HUES64 (cell line): ENCODE measurements around the gene CAMK2N2.

Experiments used
- H3K27ac ChIP-seq: 2 replicates; pipeline ENCODE4 v1.7.0; 2013; ENCODE audit warnings: low read depth, low read length, inconsistent platforms
- H3K27me3 ChIP-seq: 2 replicates; pipeline ENCODE4 v1.6.1; 2013; ENCODE audit warnings: mild to moderate bottlenecking, low read length; ENCODE audit not compliant: insufficient read depth
- H3K36me3 ChIP-seq: 2 replicates; pipeline ENCODE4 v1.6.1; 2013; ENCODE audit warnings: mild to moderate bottlenecking, low read length; ENCODE audit not compliant: insufficient read depth
- H3K4me1 ChIP-seq: 2 replicates; pipeline ENCODE4 v1.6.1; 2013; ENCODE audit warnings: mild to moderate bottlenecking, low read length, moderate library complexity; ENCODE audit not compliant: insufficient read depth
- H3K4me3 ChIP-seq: 2 replicates; pipeline ENCODE4 v1.5.1; 2013; ENCODE audit warnings: mild to moderate bottlenecking, low read length, moderate library complexity
- H3K9ac ChIP-seq: 2 replicates; pipeline ENCODE4 v1.6.1; 2013; ENCODE audit warnings: mild to moderate bottlenecking, low read depth, low read length
- H3K9me3 ChIP-seq: 2 replicates; pipeline ENCODE4 v1.6.1; 2013; ENCODE audit warnings: low read depth, low read length; ENCODE audit not compliant: insufficient read depth
- WGBS: fragments of 150-250, 120-280 bp; methylation state at CpG from one replicate; pipeline ENCODE4 v1.1.7; 2013; ENCODE audit warnings: missing lambda C conversion rate; 5-methylcytosine and 5-hydroxymethylcytosine counted together

Gene CAMK2N2

GRCh38 chr3:184250167-184250828 lies 11.1 kb downstream of the CAMK2N2 start:
- Histone ChIP-seq H3K9ac (peak overlapping the region; percentile 71), H3K27me3 (no peaks in the 10 kb centered on the region), H3K4me1 (no peaks in the 10 kb centered on the region), H3K36me3 (peaks cover 5% of the 10 kb centered on the region), H3K4me3 (peak overlapping the region; percentile 80), H3K9me3 (no peaks in the 10 kb centered on the region), H3K27ac (no peak overlapping the region; the same call in 1 of the 2 replicates)
- WGBS: 17% methylated on average over 19 of the region's 20 CpGs

DNA sequence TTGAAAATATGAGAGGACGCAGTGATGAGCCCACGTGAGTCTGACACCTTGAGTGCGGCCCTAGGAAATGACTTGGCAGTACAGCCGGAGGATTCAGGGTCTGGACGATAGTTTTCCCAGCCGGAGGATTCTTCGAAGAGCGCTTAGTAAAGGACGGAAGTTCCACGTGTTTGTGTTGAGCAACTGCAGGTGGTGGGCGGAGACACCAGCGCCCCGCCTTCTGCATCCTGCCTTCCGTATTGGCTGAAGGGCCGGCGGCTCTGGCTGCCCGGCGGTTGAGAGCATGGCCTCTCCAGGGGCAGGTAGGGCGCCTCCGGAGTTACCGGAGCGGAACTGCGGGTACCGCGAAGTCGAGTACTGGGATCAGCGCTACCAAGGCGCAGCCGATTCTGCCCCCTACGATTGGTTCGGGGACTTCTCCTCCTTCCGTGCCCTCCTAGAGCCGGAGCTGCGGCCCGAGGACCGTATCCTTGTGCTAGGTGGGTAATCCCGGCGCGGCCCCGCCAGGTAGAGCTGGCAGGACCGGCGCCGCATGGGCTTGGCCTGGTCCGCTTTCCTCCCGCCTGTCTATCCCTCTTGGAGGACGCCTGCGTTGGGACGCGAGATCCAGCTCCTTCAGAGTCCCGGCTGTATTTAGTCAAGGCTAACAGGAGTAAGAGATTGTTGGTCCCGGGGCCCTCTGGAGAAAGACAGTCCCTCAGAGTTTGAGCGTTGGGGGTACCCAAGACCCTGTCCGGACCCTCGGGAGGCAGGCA lies 11.8 kb downstream of the CAMK2N2 start, which contains the start of gene EEF1AKMT4:
Gene EEF1AKMT4 (plus strand): TSS at position 261 of the 755 bp plus-strand sequence. CDS start 23 bp downstream, at position 284.
- under 1% methylated on average over 54 of the region's 54 CpGs for WGBS
- Histone ChIP-seq H3K27me3 (no peaks in the 10 kb centered on the region), H3K36me3 (peaks cover 12% of the 10 kb centered on the region), H3K9ac (peak within 1 kb of the TSS; percentile 95), H3K27ac (peak within 1 kb of the TSS; percentile 90), H3K4me1 (no peaks in the 10 kb centered on the region), H3K9me3 (no peaks in the 10 kb centered on the region), H3K4me3 (peak within 1 kb of the TSS; percentile 80)

GRCh38 chr3:184248454-184249411 lies 12.6 kb downstream of the CAMK2N2 start, which contains the start of gene ALG3:
Gene ALG3, minus strand, starts transcription at chr3:184248962. Its CDS starts 22 bp downstream, at chr3:184248940.
- Histone ChIP-seq H3K27me3 (no peaks in the 10 kb centered on the region), H3K9me3 (no peaks in the 10 kb centered on the region), H3K27ac (peak within 1 kb of the TSS; percentile 90), H3K36me3 (peaks cover 21% of the 10 kb centered on the region), H3K9ac (peak within 1 kb of the TSS; percentile 95), H3K4me3 (peak within 1 kb of the TSS; percentile 80), H3K4me1 (no peaks in the 10 kb centered on the region)
- WGBS: under 1% methylated on average over 49 of the region's 49 CpGs

DNA sequence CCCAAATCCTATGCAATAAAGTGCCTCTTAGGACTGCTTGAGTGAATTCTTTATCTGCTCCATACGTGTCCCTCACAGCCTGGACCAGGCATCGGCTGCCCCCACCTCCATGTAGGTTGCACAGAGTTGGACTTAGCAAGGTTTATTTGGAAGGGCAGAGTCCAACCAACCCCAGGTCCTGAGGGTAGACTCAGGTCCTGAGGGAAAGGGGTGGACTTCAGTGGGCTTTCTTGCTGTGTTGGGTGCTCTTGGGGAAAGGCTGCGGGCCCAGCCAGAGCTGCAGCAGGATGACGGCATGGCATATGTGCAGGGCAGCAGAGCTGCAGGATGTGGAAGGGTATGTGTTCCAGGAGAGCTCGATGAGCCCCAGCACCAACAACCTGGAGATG lies 19.1 kb downstream of the CAMK2N2 start:
- H3K27me3 ChIP-seq: no peaks in the 10 kb centered on the region
- WGBS: 97% methylated on average over 5 of the region's 5 CpGs
- no peak overlapping the region for H3K4me3 ChIP-seq
- no peak overlapping the region for H3K9ac ChIP-seq
- no peak overlapping the region for H3K27ac ChIP-seq
- H3K4me1 ChIP-seq: no peaks in the 10 kb centered on the region
- H3K9me3 ChIP-seq: no peaks in the 10 kb centered on the region
- H3K36me3 ChIP-seq: peaks cover 37% of the 10 kb centered on the region

DNA sequence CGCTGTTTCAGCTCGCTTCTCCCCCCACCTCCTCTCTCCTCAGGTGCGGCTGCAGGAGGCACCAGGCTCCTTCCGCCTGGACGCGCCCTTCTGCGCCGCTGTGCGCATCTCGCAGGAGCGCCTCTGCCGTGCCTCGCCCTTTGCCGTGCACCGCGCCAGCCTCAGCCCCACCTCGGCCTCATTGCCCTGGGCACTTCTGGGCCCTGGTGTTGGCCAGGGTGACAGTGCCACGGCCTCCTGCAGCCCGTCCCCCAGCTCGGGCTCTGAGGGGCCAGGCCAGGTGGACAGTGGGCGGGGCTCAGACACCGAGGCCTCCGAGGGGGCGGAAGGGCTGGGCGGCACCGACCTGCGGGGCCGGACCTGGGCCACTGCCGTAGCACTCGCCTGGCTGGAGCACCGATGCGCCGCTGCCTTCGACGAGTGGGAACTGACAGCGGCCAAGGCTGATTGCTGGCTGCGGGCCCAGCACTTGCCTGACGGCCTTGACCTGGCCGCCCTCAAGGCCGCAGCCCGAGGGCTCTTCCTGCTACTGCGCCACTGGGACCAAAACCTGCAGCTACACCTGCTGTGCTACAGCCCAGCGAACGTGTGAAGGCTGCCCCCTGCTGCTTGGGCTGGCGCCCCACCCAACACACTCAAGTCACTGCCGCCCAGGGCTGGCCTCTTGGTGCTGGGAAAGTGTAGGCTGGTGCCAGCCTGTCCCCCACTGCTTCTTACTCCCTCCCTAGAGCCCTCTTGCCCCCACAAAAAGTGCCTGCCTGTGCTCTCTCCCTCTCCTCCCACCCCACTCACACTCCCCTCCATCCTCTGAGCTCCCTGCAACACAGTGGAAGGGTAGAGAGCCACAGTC lies 19.7 kb downstream of the CAMK2N2 start:
- H3K9me3 ChIP-seq: no peaks in the 10 kb centered on the region
- no peak overlapping the region for H3K9ac ChIP-seq
- no peaks in the 10 kb centered on the region for H3K27me3 ChIP-seq
- 78% methylated on average over 46 of the region's 46 CpGs for WGBS
- no peak overlapping the region for H3K27ac ChIP-seq
- peak overlapping the region; percentile 24; the same call in 1 of the 2 replicates for H3K4me3 ChIP-seq
- no peaks in the 10 kb centered on the region for H3K4me1 ChIP-seq
- H3K36me3 ChIP-seq: peaks cover 37% of the 10 kb centered on the region

DNA sequence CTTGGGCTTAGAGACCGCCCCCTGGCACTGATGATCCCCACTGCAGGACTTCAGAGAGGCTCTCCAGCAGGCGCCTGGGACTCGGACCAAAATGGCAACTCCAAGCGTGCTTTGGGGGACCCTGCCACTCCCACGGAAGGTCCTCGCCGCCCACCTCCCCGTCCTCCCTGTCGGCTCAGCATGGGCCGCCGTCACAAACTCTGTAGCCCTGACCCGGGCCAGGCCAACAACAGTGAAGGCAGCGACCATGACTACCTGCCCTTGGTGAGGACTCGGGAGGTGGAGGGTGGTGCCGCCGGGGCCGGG lies 20.3 kb downstream of the CAMK2N2 start:
- Histone ChIP-seq H3K4me3 (peak overlapping the region; percentile 24; the same call in 1 of the 2 replicates), H3K27ac (no peak overlapping the region), H3K36me3 (peaks cover 37% of the 10 kb centered on the region), H3K4me1 (no peaks in the 10 kb centered on the region), H3K9ac (no peak overlapping the region), H3K9me3 (no peaks in the 10 kb centered on the region), H3K27me3 (no peaks in the 10 kb centered on the region)
- 85% methylated on average over 17 of the region's 17 CpGs for WGBS

DNA sequence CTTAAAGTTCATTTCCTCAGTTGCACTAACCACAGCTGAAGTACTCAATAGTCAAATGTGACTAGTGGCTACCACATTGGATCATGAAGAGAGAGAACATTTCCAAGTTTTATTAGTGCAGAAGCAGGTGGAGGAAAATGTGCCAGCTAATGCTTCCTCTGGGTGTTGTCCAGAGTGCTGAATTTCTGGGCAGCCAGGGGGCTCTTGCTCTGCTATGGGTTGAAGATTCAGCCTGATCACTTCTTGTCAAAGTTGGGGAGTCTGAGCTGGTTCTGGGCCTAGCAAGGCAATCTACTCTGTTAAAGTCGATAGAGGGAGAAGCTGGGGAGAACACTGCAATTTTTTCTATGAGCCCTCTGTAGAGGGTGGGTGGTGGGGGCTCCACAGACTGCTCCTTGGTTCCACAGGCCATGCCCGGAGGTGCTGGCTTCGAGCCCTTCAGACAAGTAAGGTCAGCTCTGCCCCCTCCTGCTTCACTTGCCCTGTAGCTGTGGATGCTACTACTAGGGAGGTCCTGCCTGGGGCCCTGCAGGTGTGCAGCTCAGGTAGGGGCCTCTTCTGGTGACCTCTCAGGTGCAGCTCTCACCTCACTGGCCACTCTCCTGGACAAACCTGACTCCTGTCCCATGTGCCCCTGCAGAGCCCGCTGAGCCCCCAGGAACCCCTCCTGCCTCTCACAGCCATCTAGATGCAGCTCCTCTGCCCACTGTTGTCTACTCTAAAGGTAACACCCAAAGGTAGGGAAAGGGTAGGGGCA lies 20.8 kb downstream of the CAMK2N2 start:
- Histone ChIP-seq H3K36me3 (peaks cover 35% of the 10 kb centered on the region), H3K4me1 (no peaks in the 10 kb centered on the region), H3K27me3 (no peaks in the 10 kb centered on the region), H3K27ac (no peak overlapping the region), H3K4me3 (no peak overlapping the region), H3K9ac (no peak overlapping the region), H3K9me3 (no peaks in the 10 kb centered on the region)
- WGBS: 89% methylated on average over 4 of the region's 4 CpGs

DNA sequence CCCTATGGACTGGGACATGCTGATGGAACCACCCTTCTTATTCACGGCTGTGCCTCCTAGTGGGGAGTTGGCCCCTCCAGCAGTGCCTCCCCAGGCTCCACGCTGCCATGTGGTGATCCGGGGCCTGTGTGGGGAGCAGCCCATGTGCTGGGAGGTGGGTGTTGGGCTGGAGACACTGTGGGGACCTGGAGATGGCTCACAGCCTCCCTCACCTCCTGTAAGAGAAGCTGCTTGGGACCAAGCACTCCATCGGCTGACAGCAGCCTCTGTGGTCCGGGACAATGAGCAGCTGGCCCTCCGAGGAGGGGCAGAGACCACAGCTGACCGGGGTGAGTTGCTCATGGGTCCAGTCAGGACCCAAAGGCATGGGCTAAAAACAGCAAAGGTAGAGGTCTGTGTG lies 21.6 kb downstream of the CAMK2N2 start:
- no peak overlapping the region for H3K9ac ChIP-seq
- H3K27ac ChIP-seq: no peak overlapping the region
- H3K4me3 ChIP-seq: no peak overlapping the region
- WGBS: 85% methylated on average over 7 of the region's 7 CpGs
- H3K36me3 ChIP-seq: peaks cover 26% of the 10 kb centered on the region
- H3K27me3 ChIP-seq: peaks cover 2% of the 10 kb centered on the region; the same call in 1 of the 2 replicates
- no peaks in the 10 kb centered on the region for H3K4me1 ChIP-seq
- H3K9me3 ChIP-seq: no peaks in the 10 kb centered on the region

DNA sequence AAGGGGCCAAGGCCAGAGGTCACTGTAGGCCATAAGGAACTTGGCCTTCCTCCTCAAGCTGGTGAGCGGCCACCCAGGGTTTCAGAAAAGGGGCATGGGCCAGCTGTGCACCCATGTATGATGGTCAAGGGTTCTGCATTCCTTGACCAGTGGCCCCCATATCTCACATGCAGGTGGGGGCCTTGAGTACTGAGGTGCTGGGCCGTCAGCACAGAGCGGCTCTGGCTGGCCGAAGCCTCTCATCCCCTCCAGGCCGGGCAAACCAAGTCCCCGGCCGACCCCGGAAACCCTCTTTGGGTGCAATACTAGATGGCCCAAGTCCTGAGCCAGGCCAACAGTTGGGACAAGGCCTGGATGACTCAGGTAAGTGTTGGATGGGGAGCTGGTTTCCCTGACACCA lies 22.1 kb downstream of the CAMK2N2 start:
- no peak overlapping the region for H3K27ac ChIP-seq
- no peak overlapping the region for H3K4me3 ChIP-seq
- WGBS: 95% methylated on average over 8 of the region's 8 CpGs
- peaks cover 21% of the 10 kb centered on the region for H3K36me3 ChIP-seq
- H3K9ac ChIP-seq: no peak overlapping the region
- no peaks in the 10 kb centered on the region for H3K4me1 ChIP-seq
- H3K27me3 ChIP-seq: peaks cover 5% of the 10 kb centered on the region; the same call in 1 of the 2 replicates
- H3K9me3 ChIP-seq: no peaks in the 10 kb centered on the region
